Transverse colon (tissue), 4 donors: ENCODE measurements around the gene KCTD6.

Experiments used
- POLR2A ChIP-seq: fragments of 450-650 bp; IDR thresholded peaks from one replicate; pipeline ENCODE4 v1.6.1; 2016; ENCODE audit warnings: antibody characterized with exemption, mild to moderate bottlenecking, moderate library complexity
- POLR2AphosphoS5 ChIP-seq, 3 donors: sonication (generic); formaldehyde crosslinking; IDR thresholded peaks; one replicate each; pipeline ENCODE4 v1.6.1; 2016; ENCODE audit warnings: antibody characterized with exemption in 3 of 3
- TF ChIP-seq, protein P1 (sequence below), 5 experiments: fragments of 200-600 bp in 3 of 5; fragments of 450-650 bp in 2 of 5; sonication (generic) in 3 of 5; IDR thresholded peaks; 1 replicate in 2 of 5; 2 replicates in 3 of 5; pipeline ENCODE4 v1.5.1; 2016 to 2017; ENCODE audit warnings: antibody characterized with exemption in 5 of 5, inconsistent platforms in 3 of 5, mild to moderate bottlenecking in 2 of 5, moderate library complexity in 1 of 5

DNA sequence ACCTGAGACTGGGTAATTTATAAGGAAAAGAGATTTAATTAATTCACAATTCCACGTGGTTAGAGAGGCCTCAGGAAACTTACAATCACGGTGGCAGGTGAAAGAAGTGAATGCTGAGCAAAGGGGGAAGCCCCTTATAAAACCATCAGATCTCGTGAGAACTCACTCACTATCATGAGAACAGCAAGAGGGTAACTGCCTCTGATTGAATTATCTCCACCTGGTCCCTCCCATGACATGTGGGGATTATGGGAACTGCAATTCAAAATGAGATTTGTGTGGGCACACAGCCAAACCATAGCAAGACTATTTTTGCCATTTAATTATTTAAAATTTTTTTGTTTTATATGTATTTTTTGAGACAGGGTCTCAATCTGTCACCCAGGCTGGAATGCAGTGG lies 27.0 kb upstream of the KCTD6 start:
- TF ChIP-seq, protein P1, sequence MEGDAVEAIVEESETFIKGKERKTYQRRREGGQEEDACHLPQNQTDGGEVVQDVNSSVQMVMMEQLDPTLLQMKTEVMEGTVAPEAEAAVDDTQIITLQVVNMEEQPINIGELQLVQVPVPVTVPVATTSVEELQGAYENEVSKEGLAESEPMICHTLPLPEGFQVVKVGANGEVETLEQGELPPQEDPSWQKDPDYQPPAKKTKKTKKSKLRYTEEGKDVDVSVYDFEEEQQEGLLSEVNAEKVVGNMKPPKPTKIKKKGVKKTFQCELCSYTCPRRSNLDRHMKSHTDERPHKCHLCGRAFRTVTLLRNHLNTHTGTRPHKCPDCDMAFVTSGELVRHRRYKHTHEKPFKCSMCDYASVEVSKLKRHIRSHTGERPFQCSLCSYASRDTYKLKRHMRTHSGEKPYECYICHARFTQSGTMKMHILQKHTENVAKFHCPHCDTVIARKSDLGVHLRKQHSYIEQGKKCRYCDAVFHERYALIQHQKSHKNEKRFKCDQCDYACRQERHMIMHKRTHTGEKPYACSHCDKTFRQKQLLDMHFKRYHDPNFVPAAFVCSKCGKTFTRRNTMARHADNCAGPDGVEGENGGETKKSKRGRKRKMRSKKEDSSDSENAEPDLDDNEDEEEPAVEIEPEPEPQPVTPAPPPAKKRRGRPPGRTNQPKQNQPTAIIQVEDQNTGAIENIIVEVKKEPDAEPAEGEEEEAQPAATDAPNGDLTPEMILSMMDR (IDR thresholded peaks at IDR 0.05), result no peak
- TF ChIP-seq POLR2AphosphoS5 (IDR thresholded peaks at IDR 0.05) (no peak), POLR2A (no peak)
